ENCODE measurements around the gene MESP1. TPM values are rescaled to one million over a fixed set of nuclear protein-coding genes. Genes with fewer than 3 reads are reported as not detected.

The MESP1 gene
- total and polyA plus RNA-seq, 2 of the 4 experiments (the other 2 are of a cell fraction): under 0.01 to 0.10 TPM

DNA sequence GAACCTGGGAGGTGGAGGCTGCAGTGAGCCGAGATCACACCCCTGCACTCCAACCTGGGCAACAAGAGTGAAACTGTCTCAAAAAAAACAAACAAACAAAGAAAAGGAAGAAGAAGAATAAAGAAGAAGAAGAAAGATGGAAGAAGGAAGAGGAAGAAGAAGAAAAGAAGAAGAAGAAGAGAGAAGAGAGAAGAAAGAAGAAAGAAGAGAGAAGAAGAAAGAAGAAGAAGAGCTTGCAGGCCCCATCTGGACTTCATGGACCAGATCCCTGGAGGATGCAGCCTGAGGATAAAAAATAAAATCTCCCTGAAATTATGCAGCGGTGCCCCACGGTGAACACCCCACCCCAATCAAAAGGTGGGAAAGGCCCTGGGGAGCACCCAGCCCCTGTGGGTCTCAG, 8.8 kb upstream of the MESP1 start:
- Histone ChIP-seq H2BK120ac (ENCODE audit: low read depth, low read length) (no peak overlapping the region), H3K4me1 (ENCODE audit: control insufficient read depth, insufficient read depth, low read length) (no peaks in the 10 kb centered on the region), H2BK20ac (ENCODE audit: low read depth, low read length) (no peak overlapping the region), H3K4me2 (ENCODE audit: low read depth, low read length) (no peak overlapping the region), H3K27ac (ENCODE audit: insufficient read depth, low read length) (no peak overlapping the region), H3K79me1 (ENCODE audit: low read depth in 1 of 2, low read length in 2 of 2) (no peaks in the 10 kb centered on the region), H3K9me3 (ENCODE audit: control insufficient read depth, insufficient read depth, low read length) (no peaks in the 10 kb centered on the region), H3K23ac (ENCODE audit: low read depth, low read length) (no peak overlapping the region), H2BK15ac (ENCODE audit: low read depth, low read length) (no peak overlapping the region), H4K5ac (ENCODE audit: low read depth, low read length) (no peak overlapping the region), H3K14ac (replicated peaks; ENCODE audit: low read depth, low read length) (no peak overlapping the region), H4K8ac (ENCODE audit: low read depth in 2 of 2, low read length in 2 of 2) (no peak overlapping the region), H3K36me3 (ENCODE audit: control insufficient read depth, insufficient read depth, low read length) (no peaks in the 10 kb centered on the region), H3K4me3 (ENCODE audit: insufficient read depth, low read depth, low read length) (no peak overlapping the region), H2AK5ac (ENCODE audit: low read depth, low read length) (no peak overlapping the region), H3K27me3 (ENCODE audit: control insufficient read depth, insufficient read depth, low read length) (no peaks in the 10 kb centered on the region), H3K56ac (ENCODE audit: extremely low read depth, insufficient read depth, low read length) (no peak overlapping the region), H2AK9ac (replicated peaks; ENCODE audit: low read depth, low read length, poor library complexity) (no peak overlapping the region), H3K9ac (ENCODE audit: low read depth, low read length) (no peak overlapping the region), H3K4ac (ENCODE audit: low read depth, low read length) (no peak overlapping the region), H2BK5ac (ENCODE audit: low read depth, low read length, poor library complexity, severe bottlenecking) (no peak overlapping the region), H3K9me1 (ENCODE audit: insufficient read depth, low read length) (no peaks in the 10 kb centered on the region; the same call in 1 of the 2 replicates), H4K91ac (ENCODE audit: insufficient read depth, low read depth, low read length) (no peak overlapping the region), H4K20me1 (ENCODE audit: insufficient read depth, low read length) (no peaks in the 10 kb centered on the region), H2AFZ (replicated peaks; ENCODE audit: low read length, poor library complexity) (no peak overlapping the region), H3K18ac (ENCODE audit: low read depth, low read length) (no peak overlapping the region)
- ChIA-PET POLR2A (ENCODE audit: unreplicated experiment) (no interaction called here), CTCF (interaction anchor here (0.7 to 4.2 kb wide), 6 partner anchors 9 to 129 kb away, joined by 3 to 59 read pairs (median 8); partner anchors contain the start of gene MESP1)
- in situ Hi-C loops (cut with MboI; ENCODE audit: low sequenced_read_pairs): loop anchor here (5.0 to 10.0 kb wide), 2 partner anchors 117 to 315 kb away; no protein-coding TSS in a partner anchor
- ATAC-seq (ENCODE audit: low read depth): no peak
- DNase-seq: no peak
- dilution Hi-C loops (cut with HindIII; ENCODE audit: low sequenced_read_pairs, unreplicated experiment): loop anchor here (25.0 kb wide), 1 partner anchor 102 kb away; no protein-coding TSS in a partner anchor
- no TSS peak for BruUV-seq (replicated peaks)
- intact Hi-C loops (cut with micrococcal nuclease): loop anchor here (1.0 kb wide), 2 partner anchors 115 to 128 kb away; no protein-coding TSS in a partner anchor
- WGBS, 2 experiments (ENCODE audit: extremely low coverage in 2 of 2, insufficient read length in 1 of 2): no CpG with 5 or more reads among the region's 3 CpGs
- TF ChIP-seq, protein P1, sequence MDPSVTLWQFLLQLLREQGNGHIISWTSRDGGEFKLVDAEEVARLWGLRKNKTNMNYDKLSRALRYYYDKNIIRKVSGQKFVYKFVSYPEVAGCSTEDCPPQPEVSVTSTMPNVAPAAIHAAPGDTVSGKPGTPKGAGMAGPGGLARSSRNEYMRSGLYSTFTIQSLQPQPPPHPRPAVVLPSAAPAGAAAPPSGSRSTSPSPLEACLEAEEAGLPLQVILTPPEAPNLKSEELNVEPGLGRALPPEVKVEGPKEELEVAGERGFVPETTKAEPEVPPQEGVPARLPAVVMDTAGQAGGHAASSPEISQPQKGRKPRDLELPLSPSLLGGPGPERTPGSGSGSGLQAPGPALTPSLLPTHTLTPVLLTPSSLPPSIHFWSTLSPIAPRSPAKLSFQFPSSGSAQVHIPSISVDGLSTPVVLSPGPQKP (IDR thresholded peaks at IDR 0.05; ENCODE audit: borderline replicate concordance, low read depth, low read length): no peak
- TF ChIP-seq FOS (IDR thresholded peaks at IDR 0.05; ENCODE audit: low read depth, low read length): no peak
